HEK293 (cell line): ENCODE data around the gene LDLRAD4.

Source experiments
- CTCF ChIA-PET: fragments of 350-600 bp; formaldehyde crosslinking; extraction: SDS; loops from one replicate; lab custom pipeline; 2021; ENCODE audit warnings: antibody characterized with exemption; lab: Yijun Ruan, JAX
- POLR2A ChIA-PET: fragments of 300-600 bp; formaldehyde crosslinking; extraction: SDS; loops from one replicate; lab custom pipeline; 2020; ENCODE audit warnings: antibody characterized with exemption, inconsistent platforms; lab: Yijun Ruan, JAX
- H3K27ac ChIP-seq: fragments of 200-500 bp; sonication (Bioruptor generic); 2 replicates; pipeline ENCODE4 v1.5.1; 2014; ENCODE audit warnings: low read depth, low read length, control low read depth, inconsistent platforms; ENCODE audit errors: extremely low read depth
- H3K36me3 ChIP-seq, 2 experiments: fragments of 200-500 bp in 1 of 2; sonication (Bioruptor generic) in 1 of 2; 1 replicate in 1 of 2; 2 replicates in 1 of 2; pipeline ENCODE4 v1.5.1; 2014 to 2017; ENCODE audit warnings: inconsistent platforms in 2 of 2, low read length in 2 of 2; ENCODE audit not compliant: control insufficient read depth in 2 of 2, insufficient read depth in 1 of 2
- H3K4me1 ChIP-seq: fragments of 200-500 bp; sonication (Bioruptor generic); 2 replicates; pipeline ENCODE4 v1.5.1; 2014; ENCODE audit warnings: mild to moderate bottlenecking, low read length, inconsistent platforms; ENCODE audit not compliant: control insufficient read depth, insufficient read depth
- H3K4me3 ChIP-seq: 2 replicates; pipeline ENCODE4 v1.5.1; 2011; ENCODE audit warnings: low read depth, mild to moderate bottlenecking, control low read depth, low read length, moderate library complexity
- H3K9me3 ChIP-seq: fragments of 200-500 bp; sonication (Bioruptor generic); 2 replicates; pipeline ENCODE4 v1.5.1; 2014; ENCODE audit warnings: low read depth, low read length, inconsistent platforms; ENCODE audit not compliant: control insufficient read depth, insufficient read depth
- CTCF ChIP-seq: fragments of 450-650 bp; formaldehyde crosslinking; IDR thresholded peaks from 2 replicates; pipeline ENCODE4 v1.5.1; 2016; ENCODE audit warnings: missing biosample characterization, missing genetic modification characterization
- GLI4 ChIP-seq: fragments of 450-650 bp; formaldehyde crosslinking; IDR thresholded peaks from 2 replicates; pipeline ENCODE4 v1.5.1; 2016; ENCODE audit warnings: missing biosample characterization, missing genetic modification characterization
- HOXA7 ChIP-seq: sonication (generic); formaldehyde crosslinking; IDR thresholded peaks from 2 replicates; pipeline ENCODE4 v1.8.1; 2022; ENCODE audit warnings: missing genetic modification reagents, borderline replicate concordance
- SP2 ChIP-seq: fragments of 450-650 bp; formaldehyde crosslinking; IDR thresholded peaks from 2 replicates; pipeline ENCODE4 v1.5.1; 2016; ENCODE audit warnings: missing biosample characterization, missing genetic modification characterization
- TRIM28 ChIP-seq: IDR thresholded peaks from 2 replicates; pipeline ENCODE4 v1.6.1; 2011; ENCODE audit warnings: low read length, control low read depth, borderline replicate concordance
- ZFP41 ChIP-seq: fragments of 450-650 bp; formaldehyde crosslinking; IDR thresholded peaks from 2 replicates; pipeline ENCODE4 v1.5.1; 2016; ENCODE audit warnings: missing biosample characterization, missing genetic modification characterization, borderline replicate concordance
- ZNF157 ChIP-seq: fragments of 450-650 bp; formaldehyde crosslinking; IDR thresholded peaks from 2 replicates; pipeline ENCODE4 v1.5.1; 2016; ENCODE audit warnings: missing biosample characterization, missing genetic modification characterization
- ZNF223 ChIP-seq: fragments of 450-650 bp; formaldehyde crosslinking; IDR thresholded peaks from 2 replicates; pipeline ENCODE4 v1.5.1; 2016; ENCODE audit warnings: missing biosample characterization, missing genetic modification characterization
- ZNF513 ChIP-seq: fragments of 450-650 bp; IDR thresholded peaks from 2 replicates; pipeline ENCODE4 v1.5.1; 2018; ENCODE audit warnings: missing biosample characterization, missing genetic modification characterization
- ZNF623 ChIP-seq: fragments of 450-650 bp; formaldehyde crosslinking; IDR thresholded peaks from 2 replicates; pipeline ENCODE4 v1.5.1; 2016; ENCODE audit warnings: missing biosample characterization, missing genetic modification characterization
- ZNF660 ChIP-seq: fragments of 450-650 bp; IDR thresholded peaks from 2 replicates; pipeline ENCODE4 v1.5.1; 2018; ENCODE audit warnings: missing biosample characterization, mild to moderate bottlenecking, missing genetic modification characterization
- ZNF701 ChIP-seq: fragments of 450-650 bp; formaldehyde crosslinking; IDR thresholded peaks from 2 replicates; pipeline ENCODE4 v1.5.1; 2016; ENCODE audit warnings: missing biosample characterization, missing genetic modification characterization
- ZNF76 ChIP-seq: fragments of 450-650 bp; formaldehyde crosslinking; IDR thresholded peaks from 2 replicates; pipeline ENCODE4; 2016; ENCODE audit warnings: low read depth, missing biosample characterization, missing genetic modification characterization, borderline replicate concordance
- ZNF792 ChIP-seq: fragments of 450-650 bp; formaldehyde crosslinking; IDR thresholded peaks from 2 replicates; pipeline ENCODE4 v1.5.1; 2016; ENCODE audit warnings: missing biosample characterization, missing genetic modification characterization
- ZSCAN4 ChIP-seq: fragments of 450-650 bp; formaldehyde crosslinking; IDR thresholded peaks from 2 replicates; pipeline ENCODE4 v1.5.1; 2017; ENCODE audit warnings: missing biosample characterization, missing genetic modification characterization
- TF ChIP-seq, protein P1 (sequence below): fragments of 450-650 bp; formaldehyde crosslinking; IDR thresholded peaks from 2 replicates; pipeline ENCODE4 v1.5.1; 2016; ENCODE audit warnings: missing biosample characterization, missing genetic modification characterization, low read depth
- TF ChIP-seq, protein P2 (sequence below): fragments of 450-650 bp; formaldehyde crosslinking; IDR thresholded peaks from 2 replicates; pipeline ENCODE4 v1.5.1; 2016; ENCODE audit warnings: missing biosample characterization, missing genetic modification characterization, borderline replicate concordance
- TF ChIP-seq, protein P3 (sequence below): fragments of 450-650 bp; formaldehyde crosslinking; IDR thresholded peaks from 2 replicates; pipeline ENCODE4 v1.5.1; 2016; ENCODE audit warnings: missing biosample characterization, missing genetic modification characterization

LDLRAD4 gene

DNA sequence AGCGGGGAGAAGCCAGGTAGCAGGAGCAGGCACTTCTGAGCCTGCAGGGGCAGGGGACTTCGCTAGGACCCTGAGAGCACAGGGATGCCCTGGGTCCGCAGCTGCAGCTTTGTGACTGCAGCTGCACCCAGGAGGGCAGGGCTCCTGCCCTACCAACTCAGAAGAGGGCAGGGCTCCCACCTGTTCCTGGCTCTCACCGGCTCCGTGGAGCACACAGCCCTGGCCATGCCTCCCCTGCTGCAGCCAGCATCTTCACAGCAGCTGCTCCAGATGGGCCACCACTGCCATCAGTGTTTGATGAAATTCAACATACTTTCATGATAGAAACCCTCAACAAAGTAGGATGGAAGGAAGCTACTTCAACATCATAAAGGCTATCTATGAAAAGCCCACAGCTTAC lies 415.1 kb downstream of the LDLRAD4 start:
- ChIA-PET POLR2A (no interaction called here), CTCF (interaction anchor here (1.3 to 2.2 kb wide), 2 partner anchors 20 to 76 kb away, joined by 4 to 10 read pairs; no protein-coding TSS in a partner anchor)
- TF ChIP-seq ZNF157 (tag by site-specific recombination), result no peak
- TF ChIP-seq, protein P1, sequence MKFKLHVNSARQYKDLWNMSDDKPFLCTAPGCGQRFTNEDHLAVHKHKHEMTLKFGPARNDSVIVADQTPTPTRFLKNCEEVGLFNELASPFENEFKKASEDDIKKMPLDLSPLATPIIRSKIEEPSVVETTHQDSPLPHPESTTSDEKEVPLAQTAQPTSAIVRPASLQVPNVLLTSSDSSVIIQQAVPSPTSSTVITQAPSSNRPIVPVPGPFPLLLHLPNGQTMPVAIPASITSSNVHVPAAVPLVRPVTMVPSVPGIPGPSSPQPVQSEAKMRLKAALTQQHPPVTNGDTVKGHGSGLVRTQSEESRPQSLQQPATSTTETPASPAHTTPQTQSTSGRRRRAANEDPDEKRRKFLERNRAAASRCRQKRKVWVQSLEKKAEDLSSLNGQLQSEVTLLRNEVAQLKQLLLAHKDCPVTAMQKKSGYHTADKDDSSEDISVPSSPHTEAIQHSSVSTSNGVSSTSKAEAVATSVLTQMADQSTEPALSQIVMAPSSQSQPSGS (tag by site-specific recombination), result no peak
- TF ChIP-seq, protein P2, sequence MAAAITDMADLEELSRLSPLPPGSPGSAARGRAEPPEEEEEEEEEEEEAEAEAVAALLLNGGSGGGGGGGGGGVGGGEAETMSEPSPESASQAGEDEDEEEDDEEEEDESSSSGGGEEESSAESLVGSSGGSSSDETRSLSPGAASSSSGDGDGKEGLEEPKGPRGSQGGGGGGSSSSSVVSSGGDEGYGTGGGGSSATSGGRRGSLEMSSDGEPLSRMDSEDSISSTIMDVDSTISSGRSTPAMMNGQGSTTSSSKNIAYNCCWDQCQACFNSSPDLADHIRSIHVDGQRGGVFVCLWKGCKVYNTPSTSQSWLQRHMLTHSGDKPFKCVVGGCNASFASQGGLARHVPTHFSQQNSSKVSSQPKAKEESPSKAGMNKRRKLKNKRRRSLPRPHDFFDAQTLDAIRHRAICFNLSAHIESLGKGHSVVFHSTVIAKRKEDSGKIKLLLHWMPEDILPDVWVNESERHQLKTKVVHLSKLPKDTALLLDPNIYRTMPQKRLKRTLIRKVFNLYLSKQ (tag by site-specific recombination), result no peak
- no peak for TF ChIP-seq ZNF792 (tag by site-specific recombination)
- no peak for TF ChIP-seq ZNF513
- no peak for TF ChIP-seq ZNF660 (tag by site-specific recombination)
- TF ChIP-seq, protein P3, sequence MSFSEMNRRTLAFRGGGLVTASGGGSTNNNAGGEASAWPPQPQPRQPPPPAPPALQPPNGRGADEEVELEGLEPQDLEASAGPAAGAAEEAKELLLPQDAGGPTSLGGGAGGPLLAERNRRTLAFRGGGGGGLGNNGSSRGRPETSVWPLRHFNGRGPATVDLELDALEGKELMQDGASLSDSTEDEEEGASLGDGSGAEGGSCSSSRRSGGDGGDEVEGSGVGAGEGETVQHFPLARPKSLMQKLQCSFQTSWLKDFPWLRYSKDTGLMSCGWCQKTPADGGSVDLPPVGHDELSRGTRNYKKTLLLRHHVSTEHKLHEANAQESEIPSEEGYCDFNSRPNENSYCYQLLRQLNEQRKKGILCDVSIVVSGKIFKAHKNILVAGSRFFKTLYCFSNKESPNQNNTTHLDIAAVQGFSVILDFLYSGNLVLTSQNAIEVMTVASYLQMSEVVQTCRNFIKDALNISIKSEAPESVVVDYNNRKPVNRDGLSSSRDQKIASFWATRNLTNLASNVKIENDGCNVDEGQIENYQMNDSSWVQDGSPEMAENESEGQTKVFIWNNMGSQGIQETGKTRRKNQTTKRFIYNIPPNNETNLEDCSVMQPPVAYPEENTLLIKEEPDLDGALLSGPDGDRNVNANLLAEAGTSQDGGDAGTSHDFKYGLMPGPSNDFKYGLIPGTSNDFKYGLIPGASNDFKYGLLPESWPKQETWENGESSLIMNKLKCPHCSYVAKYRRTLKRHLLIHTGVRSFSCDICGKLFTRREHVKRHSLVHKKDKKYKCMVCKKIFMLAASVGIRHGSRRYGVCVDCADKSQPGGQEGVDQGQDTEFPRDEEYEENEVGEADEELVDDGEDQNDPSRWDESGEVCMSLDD (tag by site-specific recombination), result no peak
- TF ChIP-seq ZNF76, result no peak
- no peak for TF ChIP-seq TRIM28
- Histone ChIP-seq H3K36me3 (no peaks in the 10 kb centered on the region), H3K4me1 (no peaks in the 10 kb centered on the region; the same call in 1 of the 2 replicates), H3K27ac (no peak overlapping the region), H3K9me3 (no peaks in the 10 kb centered on the region; the same call in 1 of the 2 replicates), H3K4me3 (no peak overlapping the region)

GRCh38 chr18:13635046-13635445 lies 416.5 kb downstream of the LDLRAD4 start:
- H3K9me3 ChIP-seq, result no peaks in the 10 kb centered on the region; the same call in 1 of the 2 replicates
- H3K4me3 ChIP-seq, result no peak overlapping the region
- POLR2A ChIA-PET, result no interaction called here
- H3K36me3 ChIP-seq, result no peaks in the 10 kb centered on the region
- no peak for TF ChIP-seq SP2 (tag by site-specific recombination)
- no peak for TF ChIP-seq ZNF623 (tag by site-specific recombination)
- CTCF ChIA-PET, result no interaction called here
- H3K27ac ChIP-seq, result no peak overlapping the region
- H3K4me1 ChIP-seq, result no peaks in the 10 kb centered on the region

- POLR2A ChIA-PET, result no interaction called here
- H3K4me3 ChIP-seq, result no peak overlapping the region
- no peak for TF ChIP-seq ZNF223 (tag by site-specific recombination)
- no peak for TF ChIP-seq ZFP41 (tag by site-specific recombination)
- TF ChIP-seq ZNF701 (tag by site-specific recombination), result no peak
- no peak for TF ChIP-seq ZSCAN4 (tag by site-specific recombination)
- TF ChIP-seq HOXA7 (CRISPR knock-in tag), result no peak
- no peak for TF ChIP-seq CTCF
- no peak for TF ChIP-seq GLI4 (tag by site-specific recombination)
Observed at GRCh38 chr18:13638719-13639595, 420.4 kb downstream of the LDLRAD4 start.

More at GRCh38 chr18:13638719-13639595, 420.4 kb downstream of the LDLRAD4 start:
- H3K27ac ChIP-seq, result no peak overlapping the region
- no peaks in the 10 kb centered on the region for H3K36me3 ChIP-seq
- CTCF ChIA-PET, result interaction anchor here (0.6 to 0.8 kb wide), 2 partner anchors 8 to 623 kb away, joined by 3 read pairs; no protein-coding TSS in a partner anchor
- H3K9me3 ChIP-seq, result no peaks in the 10 kb centered on the region; the same call in 1 of the 2 replicates
- H3K4me1 ChIP-seq, result no peaks in the 10 kb centered on the region
